NT2/D1 (cell line): Measurements from ENCODE around the gene CYB5A.

Experiments used
- DNase-seq: peaks from one replicate; pipeline ENCODE4 v3.0.0-alpha.2; 2011; ENCODE audit warnings: low read depth, low spot score
- H3K27me3 ChIP-seq: 2 replicates; pipeline ENCODE4 v1.6.0; 2011; ENCODE audit warnings: mild to moderate bottlenecking; ENCODE audit not compliant: insufficient read length, insufficient read depth
- H3K36me3 ChIP-seq: 2 replicates; pipeline ENCODE4 v1.6.1; 2011; ENCODE audit warnings: mild to moderate bottlenecking, low read length, mixed read lengths; ENCODE audit not compliant: insufficient read depth, insufficient read length
- H3K4me1 ChIP-seq: 2 replicates; pipeline ENCODE4 v1.5.1; 2011; ENCODE audit not compliant: insufficient read depth, insufficient read length
- H3K4me3 ChIP-seq: 2 replicates; pipeline ENCODE4 v1.5.1; 2011; ENCODE audit warnings: low read depth; ENCODE audit not compliant: insufficient read length
- H3K9ac ChIP-seq: 2 replicates; pipeline ENCODE4 v1.6.0; 2011; ENCODE audit warnings: low read depth; ENCODE audit not compliant: insufficient read length
- H3K9me3 ChIP-seq: 2 replicates; pipeline ENCODE4 v1.5.1; 2011; ENCODE audit warnings: mild to moderate bottlenecking, low read length; ENCODE audit not compliant: insufficient read depth
- SUZ12 ChIP-seq: IDR thresholded peaks from 2 replicates; pipeline ENCODE4 v1.6.1; 2011; ENCODE audit not compliant: insufficient read length, insufficient read depth; ENCODE audit errors: extremely low read depth
- YY1 ChIP-seq: IDR thresholded peaks from 2 replicates; pipeline ENCODE4 v1.6.1; 2011; ENCODE audit not compliant: insufficient read length, insufficient read depth
- ZNF274 ChIP-seq: IDR thresholded peaks from 2 replicates; pipeline ENCODE4 v1.6.1; 2011; ENCODE audit warnings: mild to moderate bottlenecking, low read depth, low read length

Gene CYB5A

GRCh38 chr18:74264303-74265020, 27.3 kb downstream of the CYB5A start:
- H3K4me3 ChIP-seq: no peak overlapping the region
- H3K27me3 ChIP-seq: no peaks in the 10 kb centered on the region
- peaks cover 3% of the 10 kb centered on the region for H3K36me3 ChIP-seq
- no peaks in the 10 kb centered on the region for H3K4me1 ChIP-seq
- H3K9me3 ChIP-seq: no peaks in the 10 kb centered on the region
- TF ChIP-seq YY1 (no peak), ZNF274 (no peak), SUZ12 (no peak)
- H3K9ac ChIP-seq: no peak overlapping the region
- no peak for DNase-seq

- Histone ChIP-seq H3K9ac (no peak overlapping the region), H3K36me3 (peaks cover 3% of the 10 kb centered on the region), H3K27me3 (no peaks in the 10 kb centered on the region), H3K4me3 (no peak overlapping the region), H3K9me3 (no peaks in the 10 kb centered on the region), H3K4me1 (no peaks in the 10 kb centered on the region)
- TF ChIP-seq ZNF274 (no peak), SUZ12 (no peak), YY1 (no peak)
- DNase-seq: no peak
Measured at GRCh38 chr18:74261053-74261713, 30.6 kb downstream of the CYB5A start.

GRCh38 chr18:74259347-74259746, 32.4 kb downstream of the CYB5A start:
- H3K4me3 ChIP-seq: no peak overlapping the region
- TF ChIP-seq YY1 (no peak), SUZ12 (no peak), ZNF274 (no peak)

GRCh38 chr18:74257083-74257482, 34.7 kb downstream of the CYB5A start:
- Histone ChIP-seq H3K4me3 (no peak overlapping the region), H3K4me1 (no peaks in the 10 kb centered on the region), H3K36me3 (peaks cover 3% of the 10 kb centered on the region), H3K9me3 (no peaks in the 10 kb centered on the region), H3K27me3 (no peaks in the 10 kb centered on the region), H3K9ac (no peak overlapping the region)
- no peak for TF ChIP-seq SUZ12
- DNase-seq: no peak

More at GRCh38 chr18:74259347-74259746, 32.4 kb downstream of the CYB5A start:
- DNase-seq: no peak
- Histone ChIP-seq H3K27me3 (no peaks in the 10 kb centered on the region), H3K4me1 (no peaks in the 10 kb centered on the region), H3K9ac (no peak overlapping the region), H3K36me3 (peaks cover 3% of the 10 kb centered on the region), H3K9me3 (no peaks in the 10 kb centered on the region)

GRCh38 chr18:74256190-74256589, 35.6 kb downstream of the CYB5A start:
- Histone ChIP-seq H3K4me1 (no peaks in the 10 kb centered on the region), H3K4me3 (no peak overlapping the region), H3K9ac (no peak overlapping the region), H3K36me3 (peaks cover under 1% of the 10 kb centered on the region), H3K27me3 (no peaks in the 10 kb centered on the region), H3K9me3 (no peaks in the 10 kb centered on the region)
- no peak for DNase-seq
- TF ChIP-seq SUZ12 (no peak), ZNF274 (no peak), YY1 (no peak)

- no peaks in the 10 kb centered on the region for H3K27me3 ChIP-seq
- no peak overlapping the region for H3K9ac ChIP-seq
- no peaks in the 10 kb centered on the region for H3K9me3 ChIP-seq
- TF ChIP-seq ZNF274: no peak
- no peak for TF ChIP-seq YY1
- TF ChIP-seq SUZ12: no peak
- H3K4me3 ChIP-seq: no peak overlapping the region
- no peak for DNase-seq
- H3K4me1 ChIP-seq: no peaks in the 10 kb centered on the region
- no peaks in the 10 kb centered on the region for H3K36me3 ChIP-seq
Measured at GRCh38 chr18:74255131-74255616, 36.6 kb downstream of the CYB5A start.

- H3K4me3 ChIP-seq: no peak overlapping the region
- H3K4me1 ChIP-seq: no peaks in the 10 kb centered on the region
- no peaks in the 10 kb centered on the region for H3K9me3 ChIP-seq
- H3K9ac ChIP-seq: no peak overlapping the region
- H3K36me3 ChIP-seq: no peaks in the 10 kb centered on the region
- H3K27me3 ChIP-seq: no peaks in the 10 kb centered on the region
- DNase-seq: no peak
- TF ChIP-seq YY1 (no peak), ZNF274 (no peak)
Measured at GRCh38 chr18:74252039-74252395, 39.7 kb downstream of the CYB5A start.
